Ovary (tissue), 9 donors: ENCODE data around the gene ZFP1. TPM values are rescaled to one million over a fixed set of nuclear protein-coding genes. Genes with fewer than 3 reads are reported as not detected.

Experiments used
- DNase-seq, 5 donors: peaks; one replicate each; pipeline ENCODE4 v3.0.0-alpha.2; 2019 to 2020
- H3K27ac ChIP-seq, 2 donors: fragments of 200-600 bp; one replicate each; pipeline versions ENCODE4 v1.5.1 to v1.8.0; 2019 to 2022
- H3K27me3 ChIP-seq: fragments of 200-600 bp; one replicate; pipeline ENCODE4 v1.8.0; 2022
- H3K36me3 ChIP-seq: fragments of 200-600 bp; sonication (generic); one replicate; pipeline ENCODE4 v1.5.1; 2019
- H3K4me1 ChIP-seq: one replicate; pipeline ENCODE4 v1.8.1; 2013; ENCODE audit warnings: mild to moderate bottlenecking, moderate library complexity; ENCODE audit not compliant: insufficient read depth
- H3K4me3 ChIP-seq: fragments of 200-600 bp; sonication (generic); one replicate; pipeline ENCODE4 v1.5.1; 2017
- H3K9me3 ChIP-seq, 2 donors: fragments of 200-600 bp in 1 of 2; sonication (generic) in 1 of 2; one replicate each; pipeline versions ENCODE4 v1.5.1 to v1.8.1; 2013 to 2019; ENCODE audit warnings: mild to moderate bottlenecking in 1 of 2, moderate library complexity in 1 of 2
- EP300 ChIP-seq: sonication (generic); formaldehyde crosslinking; IDR thresholded peaks from one replicate; pipeline ENCODE4 v1.6.1; 2017; ENCODE audit warnings: antibody characterized with exemption
- POLR2A ChIP-seq: fragments of 450-650 bp; IDR thresholded peaks from one replicate; pipeline ENCODE4 v1.6.1; 2017; ENCODE audit warnings: antibody characterized with exemption, mild to moderate bottlenecking, moderate library complexity
- WGBS, 3 donors: extraction: QIAGEN DNeasy Blood & Tissue Kit in 1 of 3; methylation state at CpG; one replicate each; pipeline versions ENCODE4 v1.1.5 to v1.1.7; 2013 to 2017; 5-methylcytosine and 5-hydroxymethylcytosine counted together
- intact Hi-C, 4 donors: fragments of 100-400 bp; cut with DNase I; formaldehyde crosslinking; loops; one replicate each; pipeline versions ENCODE4 v1.11.0 to v1.15.1; 2022 to 2023
- polyA plus RNA-seq, 2 donors: library from polyadenylated mRNA; stranded (reverse); fragments of 200-250 nt in 1 of 2; fragments of 350-450 nt in 1 of 2; fragmentation: Illumina TruSeq in 1 of 2; extraction: RNeasy Lipid Tissue Mini Kit (QIAGEN cat#74804) in 1 of 2; gene quantifications; one replicate each; pipeline ENCODE4 v1.2.3, GENCODE V29; 2013 to 2014
- total RNA-seq, 7 donors: library from RNA; depleted of rRNA in 2 of 7; stranded (reverse); fragments of >200 nt in 2 of 7; fragmentation: NEBNext Ultra II Directional in 3 of 7; extraction: Animal tissue kit (Norgen Biotek cat#: 25700) in 3 of 7; gene quantifications; one replicate each; pipeline versions ENCODE4 v1.1.0 to v1.2.4, GENCODE V29; 2016 to 2023
- TF ChIP-seq, protein P1 (sequence below), 3 donors: fragments of 450-650 bp in 2 of 3; fragments of 200-600 bp in 1 of 3; IDR thresholded peaks; one replicate each; pipeline versions ENCODE4 v1.5.1 to v1.8.0; 2016 to 2022; ENCODE audit warnings: antibody characterized with exemption in 3 of 3, mild to moderate bottlenecking in 1 of 3
- donor health status: DM: no; HTN: no; CAD: no; lungs with moderate emphysema.
- donor health status: DM: no; HTN: no; CAD: no.
- donor health status: Bipolar disorder and iron deficiency.
- donor health status: DM: yes; HTN: yes; CAD: no.
- donor health status: DM: no; HTN: no; CAD: no.
- donor health status: DM: yes; HTN: yes; CAD: no.

The ZFP1 gene
- total and polyA plus RNA-seq, 9 donors = 7.2 to 22.3 (median 13.5) TPM

DNA sequence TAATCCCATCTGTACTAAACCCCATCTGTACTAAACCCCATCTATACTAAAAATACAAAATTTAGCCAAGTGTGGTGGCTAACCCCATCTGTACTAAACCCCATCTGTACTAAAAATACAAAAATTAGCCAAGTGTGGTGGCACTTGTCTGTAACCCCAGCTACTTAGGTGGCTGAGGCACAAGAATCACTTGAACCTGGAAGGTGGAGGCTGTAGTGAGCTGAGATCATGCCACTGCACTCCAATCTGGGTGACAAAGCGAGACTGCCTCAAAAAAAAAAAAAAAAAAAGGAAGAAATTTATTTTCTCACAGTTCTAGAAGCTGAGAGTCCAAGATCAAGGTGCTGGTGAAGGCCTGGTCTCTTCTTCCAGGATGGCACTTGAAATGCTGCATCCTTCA, 12.1 kb downstream of the ZFP1 start:
- Histone ChIP-seq H3K9me3 (no peaks in the 10 kb centered on the region), H3K4me1 (no peaks in the 10 kb centered on the region), H3K4me3 (no peak overlapping the region), H3K27me3 (no peaks in the 10 kb centered on the region), H3K27ac (no peak overlapping the region), H3K36me3 (no peaks in the 10 kb centered on the region)
- WGBS, 3 donors = 100% methylated on average over 1 of the region's 1 CpG
- TF ChIP-seq EP300 (no peak), POLR2A (no peak)
- TF ChIP-seq, protein P1, sequence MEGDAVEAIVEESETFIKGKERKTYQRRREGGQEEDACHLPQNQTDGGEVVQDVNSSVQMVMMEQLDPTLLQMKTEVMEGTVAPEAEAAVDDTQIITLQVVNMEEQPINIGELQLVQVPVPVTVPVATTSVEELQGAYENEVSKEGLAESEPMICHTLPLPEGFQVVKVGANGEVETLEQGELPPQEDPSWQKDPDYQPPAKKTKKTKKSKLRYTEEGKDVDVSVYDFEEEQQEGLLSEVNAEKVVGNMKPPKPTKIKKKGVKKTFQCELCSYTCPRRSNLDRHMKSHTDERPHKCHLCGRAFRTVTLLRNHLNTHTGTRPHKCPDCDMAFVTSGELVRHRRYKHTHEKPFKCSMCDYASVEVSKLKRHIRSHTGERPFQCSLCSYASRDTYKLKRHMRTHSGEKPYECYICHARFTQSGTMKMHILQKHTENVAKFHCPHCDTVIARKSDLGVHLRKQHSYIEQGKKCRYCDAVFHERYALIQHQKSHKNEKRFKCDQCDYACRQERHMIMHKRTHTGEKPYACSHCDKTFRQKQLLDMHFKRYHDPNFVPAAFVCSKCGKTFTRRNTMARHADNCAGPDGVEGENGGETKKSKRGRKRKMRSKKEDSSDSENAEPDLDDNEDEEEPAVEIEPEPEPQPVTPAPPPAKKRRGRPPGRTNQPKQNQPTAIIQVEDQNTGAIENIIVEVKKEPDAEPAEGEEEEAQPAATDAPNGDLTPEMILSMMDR (IDR thresholded peaks at IDR 0.05) = no peak
- DNase-seq = no peak
- intact Hi-C loops = no loop called here

DNA sequence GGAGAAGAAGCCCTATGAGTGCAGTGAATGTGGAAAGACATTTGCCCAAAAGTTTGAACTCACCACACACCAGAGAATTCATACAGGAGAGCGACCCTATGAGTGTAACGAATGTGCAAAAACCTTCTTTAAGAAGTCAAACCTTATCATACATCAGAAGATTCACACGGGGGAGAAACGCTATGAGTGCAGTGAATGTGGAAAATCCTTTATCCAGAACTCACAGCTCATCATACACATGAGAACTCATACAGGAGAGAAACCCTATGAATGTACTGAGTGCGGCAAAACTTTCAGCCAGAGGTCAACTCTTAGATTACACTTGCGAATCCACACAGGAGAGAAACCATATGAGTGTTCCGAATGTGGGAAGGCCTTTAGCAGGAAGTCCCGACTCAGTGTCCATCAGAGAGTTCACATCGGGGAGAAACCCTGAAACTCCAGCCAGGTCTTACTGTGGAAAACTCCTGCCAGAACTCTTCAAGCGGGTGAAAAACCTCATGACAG, 21.6 kb downstream of the ZFP1 start:
- DNase-seq = no peak
- no peaks in the 10 kb centered on the region for H3K4me1 ChIP-seq
- WGBS, 3 donors = 87 to 96% (median 94%) methylated on average over 10 of the region's 10 CpGs
- intact Hi-C loops = no loop called here
- H3K27ac ChIP-seq = no peak overlapping the region
- peaks cover 0 to 9% of the 10 kb centered on the region in 2 donors for H3K9me3 ChIP-seq
- H3K4me3 ChIP-seq = no peak overlapping the region
- no peak for TF ChIP-seq POLR2A
- no peak for TF ChIP-seq EP300
- TF ChIP-seq, protein P1 (IDR thresholded peaks at IDR 0.05) = no peak
- H3K27me3 ChIP-seq = no peaks in the 10 kb centered on the region
- H3K36me3 ChIP-seq = no peaks in the 10 kb centered on the region

DNA sequence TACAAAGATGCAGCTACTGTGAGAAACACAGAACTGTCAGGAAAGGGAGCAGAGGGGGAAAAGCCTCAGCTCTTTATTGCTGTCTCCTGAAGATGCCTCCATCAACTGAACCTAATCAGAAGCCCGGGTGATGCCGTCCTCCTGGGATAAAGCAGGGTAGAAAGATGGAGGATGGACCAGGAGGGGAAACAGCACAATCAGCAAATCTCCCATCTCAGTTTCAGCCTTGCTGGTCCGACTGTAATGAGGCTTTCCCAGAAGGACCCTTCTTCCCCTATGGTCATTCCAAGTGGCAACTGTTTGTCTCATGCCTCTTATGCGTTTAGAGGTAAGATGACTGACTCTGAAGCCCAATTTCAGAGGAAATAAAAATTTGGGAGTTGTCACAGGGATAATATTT, 24.3 kb downstream of the ZFP1 start:
- H3K36me3 ChIP-seq = no peaks in the 10 kb centered on the region
- intact Hi-C loops = no loop called here
- WGBS, 3 donors = 96 to 98% (median 97%) methylated on average over 4 of the region's 4 CpGs
- H3K9me3 ChIP-seq = peaks cover 0 to 15% of the 10 kb centered on the region in 2 donors
- TF ChIP-seq EP300 = no peak
- TF ChIP-seq POLR2A = no peak
- TF ChIP-seq, protein P1 (IDR thresholded peaks at IDR 0.05) = no peak
- H3K4me1 ChIP-seq = no peaks in the 10 kb centered on the region
- no peaks in the 10 kb centered on the region for H3K27me3 ChIP-seq
- no peak overlapping the region for H3K4me3 ChIP-seq
- no peak overlapping the region for H3K27ac ChIP-seq
- no peak for DNase-seq

DNA sequence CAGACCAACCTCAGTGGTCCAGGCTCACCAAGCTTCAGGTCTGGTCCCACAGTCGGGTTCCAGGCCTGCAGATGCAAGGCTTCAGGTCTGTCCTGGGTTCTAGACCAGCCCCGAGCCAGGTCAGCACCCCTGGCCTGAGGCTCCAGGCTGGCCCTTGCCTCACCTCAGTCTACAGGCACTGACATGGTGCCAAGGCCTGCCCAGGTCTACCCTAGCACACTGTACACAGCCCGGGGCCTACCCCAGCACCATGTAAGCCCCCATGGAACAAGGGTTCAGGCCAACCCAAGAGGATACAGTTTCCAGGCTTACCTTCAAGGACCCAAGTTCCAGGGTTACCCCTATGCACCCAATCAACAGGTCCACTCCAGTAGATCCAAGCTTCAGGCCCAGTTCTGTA, 26.8 kb downstream of the ZFP1 start:
- 97 to 100% (median 100%) methylated on average over 3 of the region's 3 CpGs for WGBS, 3 donors
- Histone ChIP-seq H3K4me3 (no peak overlapping the region), H3K4me1 (no peaks in the 10 kb centered on the region), H3K36me3 (no peaks in the 10 kb centered on the region), H3K27ac (no peak overlapping the region), H3K27me3 (no peaks in the 10 kb centered on the region), H3K9me3 (peaks cover 0 to 6% of the 10 kb centered on the region in 2 donors)
- TF ChIP-seq, protein P1 (IDR thresholded peaks at IDR 0.05) = no peak
- TF ChIP-seq EP300 = no peak
- no peak for TF ChIP-seq POLR2A
- no peak for DNase-seq
- intact Hi-C loops = no loop called here
